ENCODE measurements around the gene ARHGAP10. TPM values are rescaled to one million over a fixed set of nuclear protein-coding genes. Genes with fewer than 3 reads are reported as not detected.

ARHGAP10 gene
- total RNA-seq, 1 experiment from 2014 or later: 15.2 TPM

DNA sequence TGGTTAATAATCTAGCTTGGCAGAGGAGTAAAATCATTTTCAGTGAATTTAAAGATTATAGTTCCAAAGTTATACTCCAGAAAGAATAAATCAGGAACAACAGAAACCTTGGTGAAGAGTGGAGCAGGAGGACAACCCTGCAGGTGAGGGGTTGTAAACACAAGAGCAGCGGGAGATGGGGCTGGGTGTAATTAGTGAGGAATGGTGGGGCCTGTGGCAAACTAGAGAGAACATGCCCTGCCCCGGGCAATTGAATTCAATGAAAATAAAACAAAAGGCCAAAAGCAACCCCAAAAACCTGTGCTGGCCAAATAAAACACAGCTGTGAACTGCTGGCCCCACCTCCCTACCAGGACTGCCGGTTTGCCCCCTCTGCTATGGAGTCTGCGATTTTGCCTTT, 385.1 kb downstream of the ARHGAP10 start:
- Histone ChIP-seq H3K9me3 (no peaks in the 10 kb centered on the region), H3K36me3 (no peaks in the 10 kb centered on the region), H3K4me3 (no peak overlapping the region), H3K27me3 (no peaks in the 10 kb centered on the region)
- no peak for DNase-seq

DNA sequence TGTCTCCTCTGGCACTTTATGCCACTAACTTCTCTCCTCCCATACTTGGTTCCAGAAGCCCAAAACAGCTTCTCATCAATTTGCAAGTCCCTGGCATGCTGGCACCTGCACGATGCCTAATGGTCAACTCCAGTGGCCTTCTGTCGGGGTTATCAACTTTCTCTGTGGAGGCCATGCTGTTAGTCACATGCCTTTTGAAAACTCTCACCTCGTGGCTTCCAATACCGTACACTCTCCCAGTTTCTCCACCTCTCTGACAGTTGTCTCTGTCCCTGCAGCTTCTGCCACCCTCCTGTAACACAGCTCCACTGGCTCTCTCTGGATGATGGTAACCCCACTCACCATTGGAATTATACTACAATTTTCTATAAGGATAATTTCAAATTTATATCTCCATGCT, 386.3 kb downstream of the ARHGAP10 start:
- no peak for DNase-seq
- no peaks in the 10 kb centered on the region for H3K36me3 ChIP-seq
- no peaks in the 10 kb centered on the region for H3K9me3 ChIP-seq
- H3K27me3 ChIP-seq: no peaks in the 10 kb centered on the region
- no peak overlapping the region for H3K4me3 ChIP-seq

DNA sequence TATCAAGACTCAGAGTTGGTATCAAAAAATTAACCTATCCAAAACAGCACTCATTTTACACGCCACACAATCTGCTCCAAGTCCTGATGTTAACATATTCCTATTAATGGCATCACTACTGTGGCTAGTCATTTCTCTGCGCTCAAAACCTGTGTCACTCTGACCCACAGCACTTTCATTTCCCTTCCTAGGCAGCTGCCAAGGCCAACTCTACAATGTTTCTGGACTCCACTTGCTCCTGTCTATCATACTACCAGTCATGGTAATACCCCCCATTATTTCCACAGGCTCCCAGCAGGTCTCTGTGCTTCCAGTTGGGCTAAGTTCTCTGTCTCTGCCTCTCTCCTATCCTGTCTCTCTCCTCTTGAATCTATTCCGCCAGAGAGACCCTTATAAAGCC, 386.7 kb downstream of the ARHGAP10 start:
- H3K4me3 ChIP-seq: no peak overlapping the region
- no peaks in the 10 kb centered on the region for H3K9me3 ChIP-seq
- H3K36me3 ChIP-seq: no peaks in the 10 kb centered on the region
- H3K27me3 ChIP-seq: no peaks in the 10 kb centered on the region
- no peak for DNase-seq

DNA sequence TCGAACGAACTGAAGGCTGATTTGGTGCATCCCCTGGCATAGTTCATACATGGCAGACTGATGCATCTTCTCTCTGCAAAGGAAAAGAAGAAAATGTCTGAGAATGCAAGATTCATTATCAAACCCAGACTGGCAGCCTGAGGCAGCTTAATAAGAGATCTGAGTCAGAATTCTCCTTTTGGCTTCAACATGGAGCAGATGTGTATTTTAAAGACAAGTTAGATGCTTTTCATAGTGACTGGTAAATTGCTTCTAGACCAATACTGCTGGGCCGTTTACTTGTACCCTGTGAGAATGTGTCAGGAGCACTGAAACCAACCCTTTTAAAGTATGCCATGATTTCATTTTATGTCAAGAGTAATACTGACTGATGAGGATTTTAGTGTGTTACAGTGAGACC, 388.3 kb downstream of the ARHGAP10 start:
- H3K27me3 ChIP-seq: no peaks in the 10 kb centered on the region
- no peak overlapping the region for H3K4me3 ChIP-seq
- H3K36me3 ChIP-seq: no peaks in the 10 kb centered on the region
- no peak for DNase-seq
- peaks cover 9% of the 10 kb centered on the region for H3K9me3 ChIP-seq

Other genes with a start within 250 kb of the ARHGAP10 start
- 12.6 and 25.9 TPM in 2 replicates for gene TMEM184C, start 114.7 kb upstream of the ARHGAP10 start, total RNA-seq (2014; rRNA removed; shearing (Covaris generic); ENCODE audit: low replicate concordance)
- 3.1 and 3.9 TPM in 2 replicates for gene PRMT9, start 47.9 kb upstream of the ARHGAP10 start, total RNA-seq (2014; rRNA removed; shearing (Covaris generic); ENCODE audit: low replicate concordance)

Measured in MG63 (cell line).